ENCODE results near the gene HCN2.
A peak's percentile ranks its signal among the peaks of the same experiment; 100 is the strongest.

The HCN2 gene

DNA sequence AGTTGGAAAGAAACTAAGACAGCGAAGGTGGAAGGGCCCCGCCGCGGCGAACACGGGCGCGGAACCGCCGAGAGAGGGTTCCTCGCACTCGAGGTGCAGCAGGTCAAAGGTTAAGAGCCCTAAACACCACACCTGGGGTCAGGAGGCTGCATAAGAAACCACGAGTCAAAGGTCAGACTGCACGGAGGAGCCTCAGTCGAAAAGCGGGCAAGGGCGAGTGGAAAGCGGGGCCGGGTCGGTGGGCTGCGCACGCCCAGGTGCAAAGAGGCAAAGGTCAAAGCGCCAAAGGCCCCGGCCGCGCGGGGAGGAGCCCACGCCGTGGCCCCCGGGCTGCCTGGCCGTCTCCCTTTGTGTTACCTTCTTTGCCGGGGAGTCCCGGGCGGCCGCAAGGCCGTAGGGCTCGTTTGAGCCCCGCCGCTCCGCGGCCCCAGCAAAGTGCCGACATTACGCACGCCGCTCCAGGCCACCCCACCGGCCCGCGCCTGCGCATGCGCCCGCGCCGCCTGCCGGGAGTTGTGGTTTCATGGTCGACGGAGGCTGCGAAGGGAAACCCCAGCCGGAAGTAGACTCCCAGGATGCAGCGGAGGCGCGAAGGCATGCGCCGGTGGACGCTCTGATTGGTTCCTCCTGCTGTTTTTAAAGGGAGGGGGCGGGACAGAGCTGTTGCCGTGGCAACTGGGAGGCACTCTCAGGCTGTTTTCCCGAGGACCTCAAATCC is 43.5 kb downstream of the HCN2 start, which contains the start of gene POLRMT:
POLRMT (minus strand) TSS at position 470 of the 718 bp plus-strand sequence; CDS start at position 445, 25 bp downstream.
- TF ChIP-seq, protein P1, sequence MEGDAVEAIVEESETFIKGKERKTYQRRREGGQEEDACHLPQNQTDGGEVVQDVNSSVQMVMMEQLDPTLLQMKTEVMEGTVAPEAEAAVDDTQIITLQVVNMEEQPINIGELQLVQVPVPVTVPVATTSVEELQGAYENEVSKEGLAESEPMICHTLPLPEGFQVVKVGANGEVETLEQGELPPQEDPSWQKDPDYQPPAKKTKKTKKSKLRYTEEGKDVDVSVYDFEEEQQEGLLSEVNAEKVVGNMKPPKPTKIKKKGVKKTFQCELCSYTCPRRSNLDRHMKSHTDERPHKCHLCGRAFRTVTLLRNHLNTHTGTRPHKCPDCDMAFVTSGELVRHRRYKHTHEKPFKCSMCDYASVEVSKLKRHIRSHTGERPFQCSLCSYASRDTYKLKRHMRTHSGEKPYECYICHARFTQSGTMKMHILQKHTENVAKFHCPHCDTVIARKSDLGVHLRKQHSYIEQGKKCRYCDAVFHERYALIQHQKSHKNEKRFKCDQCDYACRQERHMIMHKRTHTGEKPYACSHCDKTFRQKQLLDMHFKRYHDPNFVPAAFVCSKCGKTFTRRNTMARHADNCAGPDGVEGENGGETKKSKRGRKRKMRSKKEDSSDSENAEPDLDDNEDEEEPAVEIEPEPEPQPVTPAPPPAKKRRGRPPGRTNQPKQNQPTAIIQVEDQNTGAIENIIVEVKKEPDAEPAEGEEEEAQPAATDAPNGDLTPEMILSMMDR (IDR thresholded peaks at IDR 0.05; ENCODE audit: insufficient read depth, low read depth, low read length, missing control alignments): no peak
- peak within 1 kb of the TSS; percentile 92 for H3K4me3 ChIP-seq (ENCODE audit: low read length)
- DNase-seq (ENCODE audit: low read depth): peak; percentile 98

- H3K4me3 ChIP-seq (ENCODE audit: low read length): peak overlapping the region; percentile 81
- TF ChIP-seq, protein P1 (IDR thresholded peaks at IDR 0.05; ENCODE audit: insufficient read depth, low read depth, low read length, missing control alignments): no peak
- DNase-seq (ENCODE audit: low read depth): peak; percentile 15
Measured at GRCh38 chr19:633786-634639, 44.3 kb downstream of the HCN2 start.

DNA sequence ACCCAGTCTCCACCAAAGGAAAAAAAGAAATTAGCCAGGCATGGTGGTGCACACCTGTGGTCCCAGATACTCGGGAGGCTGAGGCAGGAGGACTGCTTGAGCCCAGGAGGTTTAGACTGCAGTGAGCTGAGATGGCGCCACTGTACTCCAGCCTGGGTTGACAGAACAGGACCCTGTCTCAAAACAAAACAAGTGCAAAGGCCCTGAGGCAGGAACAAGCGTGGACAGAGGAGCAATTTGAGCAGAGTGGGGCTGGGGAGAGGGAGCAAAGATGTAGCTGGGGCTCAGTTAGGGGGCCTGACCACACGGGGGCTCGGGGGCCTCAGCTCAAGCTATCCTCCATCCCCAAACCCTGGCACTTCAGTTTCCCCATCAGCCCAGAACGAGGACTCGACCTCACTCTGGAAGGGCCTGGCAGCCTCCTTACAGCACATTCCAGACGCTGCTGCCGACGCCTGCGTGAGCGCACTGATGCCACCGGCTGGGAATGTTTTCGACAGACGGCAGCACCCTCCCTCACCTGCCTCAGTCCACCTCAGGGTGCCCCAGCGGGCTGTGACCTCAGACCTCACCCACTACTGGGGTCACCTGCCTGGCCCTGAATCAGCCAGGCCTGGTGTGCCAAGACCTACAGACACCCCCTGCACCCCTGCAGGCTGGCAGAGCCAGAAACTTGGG is 45.4 kb downstream of the HCN2 start:
- DNase-seq (ENCODE audit: low read depth): no peak
- H3K4me3 ChIP-seq (ENCODE audit: low read length): no peak overlapping the region
- TF ChIP-seq, protein P1 (IDR thresholded peaks at IDR 0.05; ENCODE audit: insufficient read depth, low read depth, low read length, missing control alignments): no peak

DNA sequence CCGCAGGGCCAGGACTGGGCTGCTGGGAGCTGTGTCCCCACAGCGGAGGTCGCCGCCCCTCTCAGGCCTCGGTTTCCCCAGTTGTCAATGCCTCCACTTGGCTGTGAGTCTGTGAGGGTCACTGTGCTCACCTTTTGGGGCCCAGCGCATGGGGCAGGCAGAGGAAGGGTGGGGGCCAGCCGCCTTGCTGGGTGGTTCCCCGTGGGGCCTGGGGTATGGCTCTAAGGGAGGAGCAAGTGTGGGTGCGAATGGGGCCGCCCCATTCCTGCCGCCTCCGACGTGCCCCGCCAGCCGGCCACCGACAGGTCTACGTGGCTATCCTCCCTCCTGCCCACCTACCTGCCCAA is 49.2 kb downstream of the HCN2 start:
- no peak overlapping the region for H3K4me3 ChIP-seq (ENCODE audit: low read length)
- TF ChIP-seq, protein P1 (IDR thresholded peaks at IDR 0.05; ENCODE audit: insufficient read depth, low read depth, low read length, missing control alignments): no peak
- no peak for DNase-seq (ENCODE audit: low read depth)

- DNase-seq (ENCODE audit: low read depth): peak; percentile 96
- TF ChIP-seq, protein P1 (IDR thresholded peaks at IDR 0.05; ENCODE audit: insufficient read depth, low read depth, low read length, missing control alignments): no peak
- peak within 1 kb of the TSS; percentile 28 for H3K4me3 ChIP-seq (ENCODE audit: low read length)
Measured at GRCh38 chr19:639253-640160, 49.8 kb downstream of the HCN2 start, which contains the start of gene FGF22. FGF22 (plus strand) TSS chr19:639879; CDS start chr19:639926, 47 bp downstream.

DNA sequence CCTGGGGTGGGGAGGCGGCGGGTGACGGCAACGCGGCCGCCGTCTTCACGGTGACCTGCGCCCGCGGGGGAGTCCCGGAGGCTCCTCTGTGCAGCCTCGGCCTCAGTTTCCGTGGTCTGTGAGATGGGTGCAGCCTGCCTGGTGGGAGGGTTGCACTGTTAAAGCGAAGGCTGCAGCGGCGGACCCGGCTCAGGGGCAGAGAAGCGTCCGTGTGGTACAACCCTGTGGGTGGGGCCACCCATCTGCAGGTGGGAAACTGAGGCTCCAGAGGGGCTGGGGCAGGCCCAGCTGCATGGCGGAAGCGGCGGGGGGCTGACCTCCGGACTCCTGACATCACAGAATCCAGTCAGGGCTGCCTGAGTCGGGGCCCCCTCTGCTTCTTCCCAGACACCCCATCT is 50.5 kb downstream of the HCN2 start:
- H3K4me3 ChIP-seq (ENCODE audit: low read length): no peak overlapping the region
- TF ChIP-seq, protein P1 (IDR thresholded peaks at IDR 0.05; ENCODE audit: insufficient read depth, low read depth, low read length, missing control alignments): no peak

More for the DNA sequence above, 50.5 kb downstream of the HCN2 start:
- no peak for DNase-seq (ENCODE audit: low read depth)
